SKM-1 treated with dmso at 0.1 percent for 144 hours (cell line): ENCODE measurements around the gene IGF2R.
"Not testable (repeated sequence)": the region's sequence is repeated elsewhere in the genome, so short reads cannot be mapped to it uniquely, and the experiment has no call there.

Experiments used
- DNase-seq: peaks from one replicate; lab custom pipeline; 2025; ENCODE audit not compliant: unreplicated experiment; lab: John Stamatoyannopoulos, UW

IGF2R gene

DNA sequence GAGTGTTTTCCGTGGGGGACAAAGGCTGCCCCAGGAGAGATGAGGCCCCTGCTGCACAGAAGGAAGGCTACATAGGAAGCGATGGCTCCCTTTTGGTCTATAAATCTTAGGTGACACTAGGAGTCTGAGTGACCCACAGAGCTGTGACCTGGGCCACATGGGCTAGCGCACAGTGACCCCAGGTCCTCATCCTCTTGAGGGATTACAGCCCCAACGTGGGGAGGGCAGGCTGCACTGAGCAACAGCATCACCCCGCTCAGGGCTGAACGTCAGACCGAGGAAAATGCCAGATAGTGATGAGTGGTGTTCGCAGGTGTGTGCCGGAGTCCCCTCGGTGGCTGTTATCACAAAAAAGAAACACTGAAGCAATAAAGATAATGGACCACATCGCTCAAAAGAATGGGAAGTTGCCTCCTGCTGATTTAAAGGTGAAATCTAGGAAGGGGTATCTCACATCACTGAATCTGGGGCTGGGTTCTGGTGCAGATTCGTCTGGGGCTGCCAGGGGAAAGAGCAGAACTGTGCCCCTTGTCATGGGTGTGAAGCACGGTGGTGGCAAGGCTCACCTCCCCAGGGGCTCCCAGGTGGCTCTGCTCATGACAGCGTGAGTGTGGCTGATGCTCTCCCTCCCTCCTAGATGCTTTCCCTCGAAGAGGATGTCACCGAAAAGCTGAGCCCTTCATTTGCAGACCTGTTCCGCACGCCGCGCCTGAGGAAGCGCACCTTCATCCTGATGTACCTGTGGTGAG lies 167.2 kb downstream of the IGF2R start:
- DNase-seq = no peak

DNA sequence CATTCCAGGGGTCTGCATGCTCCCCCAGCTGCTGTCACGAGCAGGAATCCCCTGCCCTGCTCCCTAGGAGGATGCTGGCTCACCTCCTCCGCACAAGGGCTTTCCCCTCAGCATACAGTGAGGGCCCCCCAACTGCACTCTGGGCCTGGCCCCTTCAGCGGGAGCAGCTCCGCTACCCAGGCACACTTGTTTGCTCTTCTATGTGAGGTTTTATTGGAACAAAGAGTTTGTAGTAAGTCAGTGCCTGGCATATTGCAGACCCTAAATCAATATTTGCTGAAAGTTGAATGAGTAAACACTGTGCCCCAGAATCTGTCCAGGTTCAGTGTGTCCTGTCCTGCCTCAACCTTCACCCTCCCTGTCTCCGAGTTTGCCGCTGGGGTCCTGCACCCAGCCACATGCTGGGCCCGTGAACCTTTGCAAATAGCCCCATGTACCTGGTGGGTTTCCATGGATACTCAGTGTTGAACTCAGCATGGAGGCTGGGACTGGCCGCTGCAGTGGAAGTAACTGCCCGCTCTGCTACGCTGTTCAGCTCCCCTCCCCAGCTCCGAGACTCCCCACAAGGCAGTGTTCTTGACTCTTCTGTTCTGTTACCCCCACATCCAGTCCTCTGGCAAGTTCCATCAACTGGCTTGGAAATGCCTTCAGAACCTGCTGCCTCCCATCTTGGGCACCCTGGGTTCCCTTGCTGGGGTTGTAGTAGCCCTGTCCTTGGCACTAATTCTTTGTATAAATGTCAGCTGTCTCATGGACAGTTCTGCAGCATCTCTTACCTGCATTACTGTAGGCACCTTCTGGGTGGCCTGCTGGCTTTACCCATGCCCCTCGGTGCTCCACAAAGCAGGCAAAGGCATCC lies 168.5 kb downstream of the IGF2R start:
- DNase-seq = no peak

GRCh38 chr6:160137989-160138835 lies 169.3 kb downstream of the IGF2R start:
- peak; percentile 31 for DNase-seq

DNA sequence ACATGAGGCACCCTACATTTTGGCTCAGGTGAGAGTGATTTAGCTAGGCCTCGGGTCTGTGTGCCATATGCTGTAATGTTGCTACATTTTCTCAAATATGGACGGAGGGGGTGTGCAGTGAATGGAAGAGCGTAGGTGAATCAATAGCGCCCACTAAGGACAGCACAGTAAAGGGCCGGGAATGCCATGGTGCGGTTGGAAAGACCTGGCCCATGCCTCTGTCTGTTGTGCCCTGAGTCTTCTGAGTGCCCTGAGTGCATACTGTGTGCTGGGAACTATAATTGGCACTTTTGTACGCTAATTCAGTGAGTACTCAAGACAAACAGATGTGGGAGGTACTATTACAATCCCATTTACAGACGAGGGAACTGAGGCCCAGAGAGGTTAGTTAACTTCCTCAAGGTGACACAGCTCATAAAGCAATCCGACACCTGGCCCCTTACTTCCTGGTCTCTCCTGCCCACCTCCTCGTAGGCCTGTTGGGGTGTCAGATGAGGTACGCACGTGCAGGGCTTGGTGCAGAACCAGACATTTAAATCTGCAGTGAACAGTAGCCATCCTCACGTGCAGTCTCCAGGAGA lies 170.0 kb downstream of the IGF2R start:
- no peak for DNase-seq

GRCh38 chr6:160139420-160139851 lies 170.6 kb downstream of the IGF2R start:
- DNase-seq = no peak

GRCh38 chr6:160140493-160140892 lies 171.6 kb downstream of the IGF2R start:
- not testable (repeated sequence) for DNase-seq

GRCh38 chr6:160141001-160141726 lies 172.3 kb downstream of the IGF2R start:
- DNase-seq = no peak

DNA sequence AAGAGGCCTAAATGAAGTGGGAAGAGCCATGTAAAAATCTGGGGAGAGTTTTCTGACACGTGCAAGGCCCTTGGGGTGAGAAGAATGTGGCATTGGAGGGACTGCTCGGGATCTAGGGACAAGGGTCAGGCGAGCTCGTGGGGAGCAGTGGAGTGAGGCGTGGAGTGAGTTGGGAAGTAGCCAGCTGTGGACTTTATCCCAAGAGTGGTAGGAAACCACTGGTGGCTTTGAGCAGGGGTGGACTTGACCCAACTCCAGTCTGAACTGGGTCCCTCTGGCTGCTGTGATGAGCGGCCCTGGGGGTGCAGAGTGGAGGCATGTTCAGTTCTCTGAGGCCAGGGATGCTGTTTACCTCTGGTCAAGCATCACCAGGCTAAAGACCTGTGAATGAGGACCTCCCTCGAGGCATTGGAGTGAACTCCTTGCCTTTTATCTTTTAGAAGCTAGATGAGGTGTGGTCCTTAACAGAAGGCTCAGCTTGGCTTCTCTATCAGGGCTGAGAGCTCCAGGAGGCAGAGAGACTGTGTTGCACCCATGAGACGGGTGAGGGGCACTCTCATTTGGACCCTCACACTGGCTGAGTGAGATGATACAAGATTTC lies 173.3 kb downstream of the IGF2R start:
- DNase-seq = no peak

DNA sequence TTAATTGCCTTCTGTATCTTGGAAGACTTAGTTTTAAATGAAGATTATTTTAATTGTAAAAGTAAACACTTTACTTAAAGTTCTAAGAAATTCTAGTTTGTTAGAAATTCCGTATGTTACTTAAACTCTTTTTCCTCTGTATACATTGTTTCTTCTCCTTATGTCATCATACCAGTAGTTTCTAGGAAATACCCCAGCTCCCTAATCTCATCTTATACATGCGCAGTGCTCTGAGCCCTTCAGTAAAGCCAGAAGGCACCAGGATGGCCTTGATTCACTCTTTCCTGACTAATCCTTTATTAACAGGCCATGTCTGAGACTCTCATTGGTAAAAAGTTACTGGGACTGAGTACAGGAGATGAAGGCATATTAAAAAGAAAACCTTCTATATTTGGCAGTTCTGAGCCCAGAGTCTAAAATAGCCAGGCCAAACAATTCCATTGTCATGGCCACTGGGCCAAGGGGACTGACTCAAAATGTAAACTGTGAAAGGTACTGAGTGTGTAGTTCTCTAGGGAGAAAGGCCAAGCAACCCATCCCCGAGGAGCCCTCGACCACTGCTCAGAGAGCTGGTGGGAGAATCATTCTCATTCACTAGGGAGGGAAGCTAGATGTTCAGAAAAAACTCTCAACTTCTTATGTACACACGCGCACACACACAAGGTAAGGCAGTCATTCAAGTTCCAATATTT lies 177.7 kb downstream of the IGF2R start:
- no peak for DNase-seq

GRCh38 chr6:160147146-160147536 lies 178.3 kb downstream of the IGF2R start:
- DNase-seq = no peak

DNA sequence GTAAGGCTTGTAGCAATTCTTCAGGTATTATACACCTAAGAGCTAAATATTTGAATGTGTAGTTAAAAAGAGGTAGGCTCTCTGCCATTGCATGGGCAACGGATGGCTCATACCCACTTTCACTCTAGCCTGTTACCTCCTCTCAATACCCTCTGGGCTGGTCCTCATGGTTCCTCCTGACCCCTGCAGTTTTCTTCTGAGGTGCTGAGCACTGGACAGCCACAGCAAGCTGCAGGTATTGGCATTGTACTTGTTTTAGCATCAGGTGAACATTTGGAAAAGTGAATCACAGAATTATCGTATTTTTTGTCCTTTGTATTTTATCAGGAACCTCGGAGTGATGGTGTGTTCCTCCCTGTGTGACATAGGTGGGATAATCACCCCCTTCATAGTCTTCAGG lies 185.6 kb downstream of the IGF2R start:
- no peak for DNase-seq

- no peak for DNase-seq
Observed at GRCh38 chr6:160156842-160157241, 188.0 kb downstream of the IGF2R start.

DNA sequence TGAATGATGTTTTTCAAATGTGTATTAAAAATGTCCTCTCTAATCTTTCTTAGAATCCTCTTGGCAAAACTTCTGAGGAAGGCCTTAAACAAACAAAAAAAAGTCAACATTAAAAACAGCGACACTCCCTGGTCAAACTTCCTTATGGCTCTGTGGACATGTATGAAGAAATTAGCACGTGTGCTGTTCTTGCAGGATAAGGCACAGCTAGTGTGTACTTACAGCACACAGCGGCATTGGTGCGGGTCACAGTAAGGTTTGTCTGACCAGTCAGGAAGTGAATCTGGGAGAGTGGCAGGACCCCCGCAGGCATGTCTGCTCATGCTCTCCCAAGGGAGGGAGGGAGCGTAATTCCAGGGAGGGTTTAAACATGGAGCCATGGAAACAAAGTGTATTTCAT lies 191.6 kb downstream of the IGF2R start:
- DNase-seq = no peak
